HG03066 (cell line): Measurements from ENCODE around the gene GPR37L1.
"Not testable (repeated sequence)": the region's sequence is repeated elsewhere in the genome, so short reads cannot be mapped to it uniquely, and the experiment has no call there.

Experiments used
- ATAC-seq: cut with Tn5 transposase; IDR thresholded peaks from one replicate; pipeline ENCODE4 v1.9.1; 2021; ENCODE audit warnings: low read depth; ENCODE audit not compliant: unreplicated experiment

GPR37L1 gene

GRCh38 chr1:202165942-202166843 is 43.5 kb downstream of the GPR37L1 start:
- no peak for ATAC-seq

DNA sequence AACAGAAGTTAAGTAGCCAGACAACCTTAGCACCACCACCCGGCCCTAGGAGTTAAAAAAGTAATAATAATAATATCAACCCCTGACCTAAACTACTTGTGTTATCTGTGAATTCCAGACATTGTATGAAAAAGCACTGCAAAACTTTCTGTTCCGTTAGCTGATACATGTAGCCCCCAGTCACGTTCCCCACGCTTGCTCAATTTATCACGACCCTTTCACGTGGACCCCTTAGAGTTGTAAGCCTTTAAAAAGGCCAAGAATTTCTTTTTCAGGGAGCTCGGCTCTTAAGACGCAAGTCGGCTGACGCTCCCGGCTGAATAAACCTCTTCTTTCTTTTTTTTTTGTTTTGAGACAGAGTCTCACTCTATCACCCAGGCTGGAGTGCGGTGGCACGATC is 44.3 kb downstream of the GPR37L1 start:
- ATAC-seq: not testable (repeated sequence)

GRCh38 chr1:202167708-202168415 is 45.1 kb downstream of the GPR37L1 start:
- ATAC-seq: no peak

- ATAC-seq: no peak
These were observed 46.1 kb downstream of the GPR37L1 start for GRCh38 chr1:202168861-202169260.

- ATAC-seq: no peak
These were observed 48.0 kb downstream of the GPR37L1 start for GRCh38 chr1:202170726-202171125.

DNA sequence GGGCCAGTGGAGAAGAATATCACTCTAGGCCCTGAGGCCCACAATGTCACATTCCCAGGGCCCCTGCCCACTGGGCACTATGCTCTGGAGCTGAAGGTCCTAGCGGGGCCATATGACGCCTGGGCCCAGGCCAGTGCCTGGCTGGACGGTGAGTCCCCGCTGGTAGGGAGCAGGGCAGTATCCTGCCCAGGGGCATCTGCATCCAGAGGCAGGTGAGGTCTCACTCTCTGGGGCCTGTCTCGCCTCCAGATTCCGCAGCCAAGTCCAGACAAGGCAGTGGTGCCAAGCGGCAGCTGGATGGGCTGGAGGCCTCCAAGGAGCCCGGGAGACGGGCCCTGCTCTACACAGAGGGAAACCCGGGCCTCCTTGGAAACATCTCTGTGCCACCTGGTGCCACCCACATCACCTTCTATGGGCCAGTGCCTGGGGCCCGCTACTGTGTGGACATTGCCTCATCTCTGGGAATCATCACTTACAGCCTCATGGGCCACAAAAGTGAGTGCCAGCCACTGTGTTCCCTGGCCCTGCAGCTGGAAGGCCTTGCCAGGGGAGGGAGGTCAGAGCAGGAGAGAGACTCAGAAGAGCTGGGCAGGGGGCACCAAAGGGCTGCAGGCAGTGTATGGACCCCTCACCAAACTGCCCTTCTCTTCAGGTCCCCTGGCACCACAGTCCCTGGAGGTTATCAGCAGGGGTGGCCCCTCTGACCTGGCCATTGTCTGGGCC is 48.7 kb downstream of the GPR37L1 start:
- ATAC-seq: no peak

DNA sequence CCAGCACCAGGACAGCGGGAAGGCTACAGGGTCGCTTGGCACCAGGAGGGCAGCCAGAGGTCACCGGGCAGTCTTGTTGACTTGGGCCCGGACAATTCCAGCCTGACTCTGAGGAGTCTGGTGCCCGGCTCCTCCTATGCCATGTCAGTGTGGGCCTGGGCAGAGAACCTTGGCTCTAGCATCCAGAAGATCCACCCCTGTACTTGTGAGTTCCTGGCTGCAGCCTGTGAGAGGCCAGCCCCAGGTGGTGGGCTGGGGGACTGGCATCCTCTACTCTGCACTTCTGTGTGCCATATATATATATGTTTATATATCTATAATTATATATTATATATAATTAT is 49.3 kb downstream of the GPR37L1 start:
- ATAC-seq: no peak

DNA sequence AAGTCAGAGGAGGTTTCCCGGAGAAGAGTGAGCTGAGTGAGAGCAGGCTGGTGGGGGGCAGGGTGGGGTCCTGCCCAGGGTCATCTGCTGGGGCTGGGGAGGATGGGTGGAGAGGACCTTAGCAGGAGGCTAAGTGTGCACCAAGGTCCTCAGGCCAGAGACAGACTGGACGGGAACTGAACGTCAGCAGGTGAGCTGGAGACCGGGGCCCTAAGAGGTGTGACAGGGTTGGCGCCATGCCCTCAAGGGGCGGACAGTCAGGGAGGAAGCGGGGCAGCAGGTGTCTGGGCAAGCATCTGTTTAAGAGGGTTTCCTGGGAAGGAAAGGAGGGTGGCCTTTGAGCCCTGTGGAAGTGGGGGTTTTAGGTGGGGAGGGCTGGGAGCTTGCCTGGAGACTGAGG is 51.3 kb downstream of the GPR37L1 start:
- ATAC-seq: no peak

GRCh38 chr1:202176949-202177927 is 54.5 kb downstream of the GPR37L1 start:
- ATAC-seq: no peak

DNA sequence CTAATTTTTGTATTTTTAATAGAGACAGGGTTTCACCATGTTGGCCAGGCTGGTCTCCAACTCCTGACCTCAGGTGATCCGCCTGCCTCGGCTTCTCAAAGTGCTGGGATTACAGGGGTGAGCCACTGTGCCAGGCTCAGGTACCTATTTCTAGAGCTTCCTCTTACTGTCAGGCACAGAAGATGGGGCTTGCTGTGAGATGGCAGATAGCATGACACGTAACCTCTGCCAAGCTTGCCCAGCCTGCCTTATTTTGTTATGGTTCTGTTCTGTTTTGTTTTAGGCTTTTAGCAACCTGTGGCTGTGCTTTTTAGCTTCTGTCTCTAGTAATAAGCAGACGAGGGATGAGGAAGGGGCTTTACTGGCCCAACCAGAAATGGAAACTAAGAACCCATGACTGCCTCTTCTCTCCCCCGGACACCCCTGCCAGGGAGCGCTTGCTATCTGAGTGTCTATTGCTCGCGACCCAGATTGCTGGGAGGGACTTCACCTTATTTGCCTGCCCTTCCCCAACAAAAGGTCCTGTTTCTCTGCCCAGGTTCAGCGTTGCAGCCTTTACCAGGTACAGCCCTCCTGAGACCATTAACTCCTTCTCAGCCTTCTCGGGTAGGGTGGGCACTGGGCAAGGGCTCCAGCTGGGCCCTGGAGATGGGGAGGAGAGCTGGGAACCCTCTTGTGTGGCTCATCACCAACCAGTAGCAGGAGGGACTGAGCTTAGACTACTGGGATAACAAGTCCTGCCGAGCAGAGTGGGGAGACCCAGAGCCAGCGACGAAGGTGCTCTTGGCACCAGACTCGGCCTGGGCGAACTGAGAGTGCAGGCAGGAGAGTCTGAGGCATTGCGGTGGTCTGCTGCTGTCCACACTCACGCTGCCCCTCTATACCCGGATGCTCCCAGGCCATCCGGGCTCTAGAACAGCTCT is 57.4 kb downstream of the GPR37L1 start:
- ATAC-seq: no peak

GRCh38 chr1:202180751-202181139 is 58.0 kb downstream of the GPR37L1 start:
- ATAC-seq: not testable (repeated sequence)

DNA sequence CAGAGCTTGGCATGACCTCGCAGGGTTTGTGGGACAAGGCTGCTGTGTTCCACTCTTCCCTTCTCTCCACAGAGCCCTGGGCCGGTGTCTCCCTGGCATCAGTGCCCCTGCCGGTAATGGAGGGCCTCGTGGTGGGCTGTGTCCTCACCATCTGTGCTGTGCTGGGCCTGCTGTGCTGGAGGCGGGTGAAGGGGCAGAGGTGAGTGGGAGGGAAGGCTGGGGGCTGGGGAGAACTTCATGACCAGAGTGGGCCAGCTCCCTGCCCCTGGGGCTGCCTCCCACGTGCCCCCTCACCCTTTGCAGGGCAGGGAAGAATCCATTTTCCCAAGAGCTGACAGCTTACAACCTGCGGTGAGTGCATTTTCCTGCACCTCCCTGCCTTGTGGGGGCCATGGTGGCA is 58.9 kb downstream of the GPR37L1 start:
- no peak for ATAC-seq

GRCh38 chr1:202182040-202182877 is 59.5 kb downstream of the GPR37L1 start:
- no peak for ATAC-seq
